ENCODE data around the gene DNLZ.

DNLZ gene

GRCh38 chr9:136314944-136315343, 48.6 kb downstream of the DNLZ start:
- DNase-seq, result no peak

GRCh38 chr9:136314056-136314416, 49.5 kb downstream of the DNLZ start:
- DNase-seq, result no peak

GRCh38 chr9:136313111-136314055, 50.2 kb downstream of the DNLZ start:
- no peak for DNase-seq

GRCh38 chr9:136312436-136312835, 51.1 kb downstream of the DNLZ start:
- peak; percentile 45 for DNase-seq

DNA sequence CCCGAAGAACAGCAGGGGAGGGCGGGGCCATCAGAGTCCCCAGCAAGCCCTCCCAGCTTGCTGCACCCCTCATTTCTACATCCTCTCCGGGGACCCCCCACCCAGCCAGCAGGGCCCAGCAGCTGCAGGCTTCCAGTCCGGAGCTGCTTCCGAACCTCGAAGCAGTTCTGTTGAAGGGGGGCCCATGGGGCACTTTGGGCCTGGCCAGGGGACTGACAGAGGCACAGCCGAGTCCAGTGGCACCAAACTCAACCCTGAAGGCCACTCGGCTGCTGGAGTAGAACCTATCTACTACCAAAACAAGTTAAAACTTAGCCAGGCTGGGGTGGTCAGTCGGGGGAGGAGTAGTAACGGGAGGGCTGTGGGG, 51.6 kb downstream of the DNLZ start:
- no peak for DNase-seq

- DNase-seq, result no peak
Observed at GRCh38 chr9:136311051-136312008, 52.2 kb downstream of the DNLZ start.

GRCh38 chr9:136310273-136311030, 53.1 kb downstream of the DNLZ start:
- DNase-seq, result no peak

- DNase-seq, result no peak
Observed at GRCh38 chr9:136309806-136310220, 53.7 kb downstream of the DNLZ start.
